ENCODE data around the gene TACC2. TPM values are rescaled to one million over a fixed set of nuclear protein-coding genes. Genes with fewer than 3 reads are reported as not detected.
A peak's percentile ranks its signal among the peaks of the same experiment; 100 is the strongest.

The TACC2 gene
- total RNA-seq, 3 donors from 2014 or later = 26.1 to 30.5 (median 28.5) TPM

GRCh38 chr10:122113945-122114747, 125.2 kb downstream of the TACC2 start:
- DNase-seq (ENCODE audit: low spot score in 2 of 2) = no peak

GRCh38 chr10:122115874-122116273, 126.9 kb downstream of the TACC2 start:
- Histone ChIP-seq H3K9me3 (no peaks in the 10 kb centered on the region), H3K4me1 (no peaks in the 10 kb centered on the region), H3K27ac (peak overlapping the region in 1 of 2 donors; percentile 98), H3K27me3 (no peaks in the 10 kb centered on the region), H3K4me3 (no peak overlapping the region), H3K36me3 (no peaks in the 10 kb centered on the region)
- no peak for TF ChIP-seq POLR2AphosphoS5 (IDR thresholded peaks at IDR 0.05)
- TF ChIP-seq CTCF (IDR thresholded peaks at IDR 0.05) = no peak
- no peak for TF ChIP-seq POLR2A (IDR thresholded peaks at IDR 0.05)
- DNase-seq (ENCODE audit: low spot score in 2 of 2) = no peak
- intact Hi-C loops (cut with DNase I; ENCODE audit: low total_unique reads) = no loop called here

More at GRCh38 chr10:122113945-122114747, 125.2 kb downstream of the TACC2 start:
- peak overlapping the region; percentile 59 to 93 (median 70) for H3K4me3 ChIP-seq
- intact Hi-C loops (cut with DNase I; ENCODE audit: low total_unique reads) = loop anchor here (5.0 kb wide), 1 partner anchor 62 kb away; no protein-coding TSS in a partner anchor
- TF ChIP-seq POLR2A (IDR thresholded peaks at IDR 0.05) = no peak
- no peak for TF ChIP-seq CTCF (IDR thresholded peaks at IDR 0.05)
- TF ChIP-seq POLR2AphosphoS5 (IDR thresholded peaks at IDR 0.05) = no peak
- H3K4me1 ChIP-seq = no peaks in the 10 kb centered on the region
- peak overlapping the region; percentile 98 to 99 for H3K27ac ChIP-seq
- H3K36me3 ChIP-seq = no peaks in the 10 kb centered on the region
- H3K27me3 ChIP-seq = no peaks in the 10 kb centered on the region
- no peaks in the 10 kb centered on the region for H3K9me3 ChIP-seq

- DNase-seq (ENCODE audit: low spot score in 2 of 2) = no peak
- intact Hi-C loops (cut with DNase I; ENCODE audit: low total_unique reads) = no loop called here
- Histone ChIP-seq H3K36me3 (no peaks in the 10 kb centered on the region), H3K27ac (no peak overlapping the region), H3K9me3 (no peaks in the 10 kb centered on the region), H3K4me1 (no peaks in the 10 kb centered on the region), H3K4me3 (no peak overlapping the region), H3K27me3 (no peaks in the 10 kb centered on the region)
- TF ChIP-seq POLR2A (IDR thresholded peaks at IDR 0.05) (no peak), POLR2AphosphoS5 (IDR thresholded peaks at IDR 0.05) (no peak), CTCF (IDR thresholded peaks at IDR 0.05) (no peak)
These were observed 127.4 kb downstream of the TACC2 start for GRCh38 chr10:122116331-122116730.

GRCh38 chr10:122117475-122117874, 128.5 kb downstream of the TACC2 start:
- intact Hi-C loops (cut with DNase I; ENCODE audit: low total_unique reads) = no loop called here
- Histone ChIP-seq H3K36me3 (no peaks in the 10 kb centered on the region), H3K4me3 (no peak overlapping the region), H3K9me3 (no peaks in the 10 kb centered on the region), H3K27me3 (no peaks in the 10 kb centered on the region), H3K27ac (no peak overlapping the region), H3K4me1 (no peaks in the 10 kb centered on the region)
- TF ChIP-seq POLR2AphosphoS5 (IDR thresholded peaks at IDR 0.05) (no peak), CTCF (IDR thresholded peaks at IDR 0.05) (no peak), POLR2A (IDR thresholded peaks at IDR 0.05) (no peak)
- DNase-seq (ENCODE audit: low spot score in 2 of 2) = no peak

- no peak overlapping the region for H3K27ac ChIP-seq
These were observed 131.2 kb downstream of the TACC2 start for GRCh38 chr10:122120008-122120744.

More at GRCh38 chr10:122120008-122120744, 131.2 kb downstream of the TACC2 start:
- intact Hi-C loops (cut with DNase I; ENCODE audit: low total_unique reads) = no loop called here
- Histone ChIP-seq H3K36me3 (no peaks in the 10 kb centered on the region), H3K9me3 (no peaks in the 10 kb centered on the region), H3K4me3 (no peak overlapping the region), H3K27me3 (no peaks in the 10 kb centered on the region), H3K4me1 (no peaks in the 10 kb centered on the region)
- TF ChIP-seq POLR2AphosphoS5 (IDR thresholded peaks at IDR 0.05) = no peak
- no peak for TF ChIP-seq POLR2A (IDR thresholded peaks at IDR 0.05)
- TF ChIP-seq CTCF (IDR thresholded peaks at IDR 0.05) = no peak
- DNase-seq (ENCODE audit: low spot score in 2 of 2) = no peak
